GM21515 (cell line): ENCODE measurements around the gene MCU.
"Not testable (repeated sequence)": the region's sequence is repeated elsewhere in the genome, so short reads cannot be mapped to it uniquely, and the experiment has no call there.

Source experiments
- ATAC-seq: cut with Tn5 transposase; IDR thresholded peaks from one replicate; pipeline ENCODE4 v1.9.1; 2021; ENCODE audit not compliant: unreplicated experiment

The MCU gene

GRCh38 chr10:72686430-72686829, 5.5 kb upstream of the MCU start:
- ATAC-seq: not testable (repeated sequence)

GRCh38 chr10:72687035-72687434, 4.9 kb upstream of the MCU start:
- ATAC-seq: no peak

- ATAC-seq: no peak
These were observed 3.7 kb upstream of the MCU start for GRCh38 chr10:72688208-72688651.

- no peak for ATAC-seq
These were observed 2.3 kb upstream of the MCU start for GRCh38 chr10:72689660-72690059.

- ATAC-seq: no peak
These were observed 1.7 kb upstream of the MCU start for GRCh38 chr10:72690071-72690755.

GRCh38 chr10:72691470-72691862, 477 bp upstream of the MCU start:
- no peak for ATAC-seq

- ATAC-seq: peak; percentile 4
These were observed 726 bp downstream of the MCU start for GRCh38 chr10:72692744-72692993.

GRCh38 chr10:72692994-72693781, 1.2 kb downstream of the MCU start:
- no peak for ATAC-seq

GRCh38 chr10:72694476-72695369, 2.8 kb downstream of the MCU start:
- no peak for ATAC-seq

- no peak for ATAC-seq
These were observed 3.6 kb downstream of the MCU start for GRCh38 chr10:72695496-72695895.

- no peak for ATAC-seq
These were observed 5.8 kb downstream of the MCU start for GRCh38 chr10:72697716-72698115.

GRCh38 chr10:72702465-72702864, 10.5 kb downstream of the MCU start:
- not testable (repeated sequence) for ATAC-seq

GRCh38 chr10:72702868-72703581, 11.1 kb downstream of the MCU start:
- no peak for ATAC-seq

GRCh38 chr10:72704117-72704516, 12.2 kb downstream of the MCU start:
- ATAC-seq: no peak

GRCh38 chr10:72709041-72709440, 17.1 kb downstream of the MCU start:
- ATAC-seq: no peak

- ATAC-seq: no peak
These were observed 20.2 kb downstream of the MCU start for GRCh38 chr10:72712136-72712535.

GRCh38 chr10:72719941-72720592, 28.1 kb downstream of the MCU start:
- ATAC-seq: no peak

- ATAC-seq: no peak
These were observed 29.1 kb downstream of the MCU start for GRCh38 chr10:72720814-72721660.

GRCh38 chr10:72727130-72727529, 35.2 kb downstream of the MCU start:
- ATAC-seq: no peak

- no peak for ATAC-seq
These were observed 36.5 kb downstream of the MCU start for GRCh38 chr10:72728462-72728861.
